SHP77 (cell line): ENCODE results near the gene CLEC17A.
"Not testable (repeated sequence)": the region's sequence is repeated elsewhere in the genome, so short reads cannot be mapped to it uniquely, and the experiment has no call there.

Source experiments
- DNase-seq, 2 experiments: peaks; one replicate each; lab custom pipeline; 2025; lab: John Stamatoyannopoulos, UW

Gene CLEC17A, protein sequence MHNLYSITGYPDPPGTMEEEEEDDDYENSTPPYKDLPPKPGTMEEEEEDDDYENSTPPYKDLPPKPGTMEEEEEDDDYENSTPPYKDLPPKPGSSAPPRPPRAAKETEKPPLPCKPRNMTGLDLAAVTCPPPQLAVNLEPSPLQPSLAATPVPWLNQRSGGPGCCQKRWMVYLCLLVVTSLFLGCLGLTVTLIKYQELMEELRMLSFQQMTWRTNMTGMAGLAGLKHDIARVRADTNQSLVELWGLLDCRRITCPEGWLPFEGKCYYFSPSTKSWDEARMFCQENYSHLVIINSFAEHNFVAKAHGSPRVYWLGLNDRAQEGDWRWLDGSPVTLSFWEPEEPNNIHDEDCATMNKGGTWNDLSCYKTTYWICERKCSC

DNA sequence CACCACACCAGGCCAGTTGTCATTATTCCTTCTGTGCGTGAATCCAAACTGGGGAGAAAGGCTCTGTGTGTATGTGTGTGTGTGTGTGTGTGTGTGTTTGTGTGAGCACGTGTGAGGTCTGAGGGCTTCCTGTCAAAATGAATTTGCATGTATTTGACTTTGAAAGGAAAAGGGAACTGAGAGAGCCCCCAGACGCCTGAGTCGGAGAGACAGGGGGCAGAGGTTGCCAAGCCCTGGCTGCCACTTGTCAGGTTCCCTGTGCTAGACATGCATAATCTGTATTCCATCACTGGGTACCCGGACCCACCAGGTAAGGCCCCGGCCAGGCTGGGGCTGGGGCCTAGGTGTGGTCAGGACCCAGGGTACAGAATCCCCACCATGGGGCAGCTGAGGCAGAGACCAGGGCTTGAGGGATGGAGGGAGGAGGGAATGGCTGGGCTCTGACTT, at the start of gene CLEC17A:
TSS of gene CLEC17A (plus strand) at position 191 of the 447 bp plus-strand sequence. CDS start at position 268, 77 bp downstream.
- DNase-seq = no peak

DNA sequence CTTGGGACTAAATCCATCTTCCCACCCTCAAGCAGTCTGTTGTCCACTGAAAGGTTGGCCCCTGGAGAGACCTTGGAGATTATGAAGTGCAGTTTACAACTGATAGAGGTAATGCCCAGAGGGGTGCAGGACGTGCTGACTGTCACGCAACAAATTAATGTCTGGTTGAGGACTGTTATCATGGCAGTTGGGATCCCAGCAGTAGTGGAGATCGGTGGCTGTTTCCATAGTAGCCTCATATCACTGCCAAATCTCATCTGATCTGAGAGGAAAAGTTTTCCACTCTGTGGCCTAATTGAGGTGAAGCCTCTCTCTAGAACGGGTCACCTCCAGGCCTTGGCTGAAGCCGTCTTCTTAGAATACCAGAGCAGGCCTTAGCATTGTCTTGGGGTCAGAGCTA, 49.4 kb upstream of the CLEC17A start:
- no peak for DNase-seq

DNA sequence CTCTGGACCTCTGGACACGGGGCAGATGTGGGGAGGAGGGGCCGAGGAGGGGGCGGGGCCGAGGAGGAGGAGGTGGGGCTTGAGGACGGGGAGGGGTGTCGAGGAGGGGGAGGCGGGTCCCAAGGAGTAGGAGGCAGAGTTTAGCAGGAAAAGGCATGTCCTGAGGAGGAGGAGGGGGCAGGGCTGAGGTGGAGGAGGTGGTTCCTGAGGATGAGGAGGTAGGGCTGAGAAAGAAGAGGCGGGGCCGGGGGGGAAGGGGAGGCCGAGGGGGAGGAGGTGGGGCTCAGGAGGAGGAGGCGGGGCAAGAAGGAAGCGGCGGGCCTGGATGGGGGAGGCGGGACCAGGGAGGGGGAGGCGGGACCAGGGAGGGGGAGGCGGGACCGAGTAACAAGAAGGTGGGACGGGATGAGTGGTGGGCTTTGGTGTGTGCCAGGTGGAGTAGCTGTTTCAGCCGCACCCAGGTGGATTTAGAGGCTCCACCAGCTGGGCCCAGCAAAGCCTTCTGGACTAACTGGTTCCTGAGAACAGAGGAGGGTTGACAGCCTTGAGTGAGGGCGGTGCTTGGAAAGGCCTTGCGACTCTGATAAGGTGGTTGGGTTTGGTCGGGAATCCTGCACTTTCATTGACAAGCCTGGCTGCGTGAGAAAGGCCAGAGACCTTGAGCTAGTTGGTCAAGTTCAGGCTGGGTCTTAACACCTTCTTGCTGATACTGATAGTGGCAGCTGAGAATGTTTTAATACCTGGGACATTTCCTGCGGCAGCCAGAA, 45.8 kb upstream of the CLEC17A start:
- no peak for DNase-seq

DNA sequence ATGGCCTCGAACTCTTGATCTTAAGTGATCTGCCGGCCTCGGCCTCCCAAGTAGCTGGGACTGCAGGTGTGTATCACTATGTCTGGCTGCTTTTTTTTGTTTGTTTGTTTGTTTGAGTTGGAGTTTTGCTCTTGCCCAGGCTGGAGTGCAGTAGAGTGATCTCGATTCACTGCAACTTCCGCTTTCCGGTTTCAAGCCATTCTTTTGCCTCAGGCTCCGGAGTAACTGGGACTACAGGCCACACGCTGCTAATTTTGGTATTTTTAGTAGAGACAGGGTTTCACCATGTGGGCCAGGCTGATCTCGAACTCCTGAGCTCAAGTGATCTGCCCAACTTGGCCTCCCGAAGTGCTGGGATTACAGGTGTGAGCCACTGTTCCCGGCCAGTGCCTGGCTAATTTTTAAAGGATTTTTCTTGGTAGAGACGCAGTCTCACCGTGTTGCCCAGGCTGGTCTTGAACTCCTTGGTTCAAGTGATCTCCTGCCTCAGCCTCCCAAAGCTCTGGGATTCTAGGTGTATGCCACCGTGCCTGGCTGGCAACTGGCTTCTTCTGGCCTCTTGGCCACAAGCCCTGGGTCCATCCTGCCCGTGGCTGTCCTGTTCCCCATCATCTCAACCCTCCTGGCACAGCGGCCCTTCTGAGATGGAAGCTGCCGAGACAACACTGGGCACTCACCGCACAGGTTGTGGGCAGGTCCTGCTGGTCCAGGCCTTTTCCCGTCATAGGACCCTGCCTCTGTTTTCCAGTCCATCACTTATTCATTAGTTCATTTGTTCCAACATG, 42.0 kb upstream of the CLEC17A start:
- DNase-seq = no peak

DNA sequence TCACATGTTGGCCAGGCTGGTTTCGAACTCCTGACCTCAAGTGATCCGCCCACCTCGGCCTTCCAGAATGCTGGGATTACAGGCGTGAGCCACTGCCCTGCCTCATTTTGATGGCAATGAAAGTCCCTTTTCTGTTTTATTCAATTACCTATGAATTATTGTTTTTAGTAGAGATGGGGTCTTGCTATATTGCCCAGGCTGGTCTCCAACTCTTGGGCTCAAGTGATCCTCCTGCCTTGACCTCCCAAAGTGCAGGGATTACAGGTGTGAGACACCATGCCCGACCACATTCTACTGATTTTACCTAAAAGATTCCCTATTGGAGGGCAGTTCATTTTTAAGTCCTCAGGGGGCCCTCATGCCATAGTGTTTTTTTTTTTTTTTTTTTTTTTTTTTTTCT, 40.9 kb upstream of the CLEC17A start:
- DNase-seq = not testable (repeated sequence)

DNA sequence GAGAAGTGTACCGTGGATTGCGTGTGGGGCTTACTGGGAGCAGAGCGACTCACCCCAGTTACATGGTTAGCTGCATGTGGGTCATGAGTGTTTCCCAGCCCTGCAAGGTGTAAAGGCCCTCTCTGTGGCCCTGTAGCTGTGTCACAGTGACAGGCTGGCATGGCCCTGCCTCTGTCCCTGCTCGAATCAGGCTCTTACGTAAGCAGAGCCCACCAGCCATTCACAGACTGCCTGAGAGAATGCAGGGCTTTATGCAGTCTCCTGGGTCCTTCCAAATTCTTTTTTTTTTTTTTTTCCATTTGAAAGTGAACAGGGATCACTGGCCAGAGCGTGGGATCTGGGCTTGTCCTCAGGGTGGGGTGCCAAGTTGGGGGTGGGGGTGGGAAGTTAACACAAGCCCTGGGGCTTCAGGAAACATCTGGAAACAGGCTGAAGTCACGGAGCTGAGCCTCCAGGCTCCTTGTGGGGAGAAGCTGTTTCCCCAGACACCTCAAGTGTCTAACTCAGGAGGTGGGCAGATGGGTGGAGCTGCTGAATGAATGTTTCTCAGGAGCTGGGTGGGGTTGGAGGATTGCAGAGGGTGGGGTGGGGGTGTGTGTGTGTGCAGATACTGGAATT, 40.1 kb upstream of the CLEC17A start:
- DNase-seq = no peak

DNA sequence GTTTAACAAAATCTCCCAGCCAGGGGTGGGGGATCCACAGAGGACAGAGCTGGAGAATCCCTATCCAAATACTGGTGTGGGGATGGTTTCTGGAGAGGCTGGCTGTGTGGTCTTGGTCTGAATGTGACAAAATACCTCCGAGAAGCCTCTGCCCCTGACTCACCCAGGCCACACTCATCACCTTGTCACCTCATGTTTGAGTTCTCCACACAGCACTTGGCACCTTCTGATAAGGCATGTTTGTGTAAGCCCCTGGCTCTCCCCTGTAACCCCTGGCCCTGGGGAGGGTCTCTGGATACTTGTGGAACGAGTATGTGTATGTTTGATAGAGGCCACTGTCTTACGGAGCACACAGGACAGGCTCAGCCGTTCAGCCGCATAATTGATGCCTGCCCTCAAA, 38.8 kb upstream of the CLEC17A start:
- DNase-seq = no peak

DNA sequence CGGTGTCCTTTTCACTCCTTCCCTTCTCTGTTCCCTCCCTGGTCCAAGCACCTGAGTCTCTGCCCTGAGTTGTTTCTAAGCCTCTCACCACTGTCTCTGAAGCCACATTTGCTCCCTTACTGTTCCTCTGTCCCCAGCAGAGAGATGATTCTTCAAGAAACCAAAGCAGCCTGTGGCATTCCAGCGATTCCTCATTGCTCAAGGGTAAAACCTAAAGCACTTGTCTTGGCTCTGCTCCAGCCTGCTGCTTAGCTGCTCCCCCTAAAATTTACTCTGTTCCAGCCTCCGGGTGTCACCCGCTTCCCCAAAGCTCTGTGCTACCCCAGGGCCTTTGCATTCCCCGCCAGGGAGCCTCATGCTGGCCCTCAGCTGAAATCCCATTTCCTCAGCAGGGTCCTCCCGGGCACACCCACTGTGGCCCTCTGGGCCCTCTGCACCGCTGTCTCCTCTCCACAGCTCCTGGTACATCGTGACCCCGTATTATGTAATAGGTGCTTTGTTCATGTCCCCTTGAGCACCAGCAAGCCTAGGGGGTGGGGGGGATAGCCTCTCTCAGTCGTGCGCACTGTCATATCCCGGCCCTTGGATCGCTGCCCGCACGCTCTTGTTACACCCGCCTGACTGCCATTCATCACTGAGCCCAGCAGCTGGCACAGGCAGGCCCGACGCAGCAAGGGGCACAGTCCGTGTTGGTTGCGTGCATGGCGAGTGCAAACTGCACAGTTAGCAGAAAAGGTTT, 37.7 kb upstream of the CLEC17A start:
- peak; percentile 78 to 94 for DNase-seq

DNA sequence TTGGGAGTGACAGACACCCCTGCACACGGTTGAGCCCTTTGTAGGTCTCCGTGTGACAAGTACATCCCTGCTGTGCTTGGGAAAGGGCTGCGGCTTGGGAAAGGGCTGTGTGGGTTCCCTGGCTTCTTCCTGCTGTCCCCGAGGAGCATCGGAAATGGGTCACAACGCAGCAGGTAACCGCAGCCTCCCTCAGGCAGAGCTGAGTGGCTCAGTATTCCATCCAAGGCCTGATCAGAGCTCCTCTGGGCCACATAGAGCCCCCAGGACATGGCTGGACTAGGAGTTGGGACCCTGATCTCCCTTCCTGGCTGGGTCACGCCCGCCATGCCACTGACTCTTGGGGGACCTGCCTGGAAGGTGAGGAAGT, 37.2 kb upstream of the CLEC17A start:
- no peak for DNase-seq

DNA sequence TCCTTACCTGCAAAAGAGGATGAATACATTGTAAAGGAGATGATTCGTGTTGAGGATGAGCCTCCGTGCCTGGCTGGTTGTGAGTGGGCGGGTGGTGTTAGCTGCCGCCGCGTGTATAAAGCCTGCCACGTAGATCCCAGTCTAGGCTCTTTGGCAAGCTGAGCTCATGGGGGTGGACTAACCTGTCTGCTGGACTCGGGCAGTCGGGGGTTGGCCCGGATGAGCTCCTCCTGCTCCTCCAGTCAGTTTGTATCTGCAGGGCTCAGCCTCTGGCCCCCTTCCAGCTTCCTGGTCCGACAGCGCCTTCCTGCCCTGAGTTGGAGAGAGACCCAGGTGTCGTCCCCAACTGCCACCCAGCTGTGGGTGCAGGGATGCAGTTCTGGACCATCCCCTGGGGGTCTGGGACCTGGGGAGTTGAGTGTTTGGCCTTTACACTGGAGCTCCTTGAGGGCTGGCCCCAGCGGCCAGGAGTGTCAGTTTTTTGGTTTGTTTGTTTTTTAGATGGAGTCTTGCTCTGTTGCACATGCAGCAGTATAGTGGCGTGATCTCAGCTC, 32.6 kb upstream of the CLEC17A start:
- peak in 1 of 2 experiments; percentile 53 for DNase-seq

DNA sequence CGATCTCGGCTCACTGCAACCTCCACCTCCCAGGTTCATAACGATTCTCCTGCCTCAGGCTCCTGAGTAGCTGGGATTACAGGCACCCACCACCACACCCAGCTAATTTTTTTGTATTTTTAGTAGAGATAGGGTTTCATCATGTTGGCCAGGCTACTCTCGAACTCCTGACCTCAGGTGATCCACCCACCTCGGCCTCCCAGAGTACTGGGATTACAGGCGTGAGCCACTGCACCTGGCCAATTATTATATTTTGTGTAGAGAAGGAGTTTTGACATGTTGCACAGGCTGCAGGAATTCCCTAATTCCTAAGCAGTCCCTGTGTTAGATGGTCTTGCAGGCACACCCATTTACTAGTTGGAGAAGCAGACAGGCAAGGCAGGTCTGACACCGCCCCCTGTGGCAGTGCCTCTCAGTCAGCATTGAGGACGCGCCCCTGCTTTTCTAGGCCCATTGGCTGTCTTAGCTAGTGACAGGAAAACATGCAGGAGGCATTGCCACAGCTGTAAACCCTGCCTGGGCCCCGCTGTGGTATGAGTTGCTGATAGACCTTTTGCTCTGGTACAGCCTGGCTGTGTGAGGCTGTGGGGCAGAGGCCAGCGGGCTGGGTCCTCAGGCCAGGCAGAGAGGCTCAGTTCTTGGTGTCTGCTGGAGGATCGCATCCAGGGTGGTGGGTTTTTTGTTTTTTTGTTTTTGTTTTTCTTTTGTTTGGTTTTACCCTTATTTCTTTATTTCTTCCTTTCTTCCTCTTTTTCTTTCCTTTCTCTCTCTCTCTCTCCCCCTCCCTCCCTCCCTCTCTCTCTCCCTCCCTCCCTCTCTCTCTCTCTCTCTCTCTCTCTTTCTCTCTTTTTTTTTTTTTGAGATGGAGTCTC, 31.5 kb upstream of the CLEC17A start:
- DNase-seq = peak in 1 of 2 experiments; percentile 19

DNA sequence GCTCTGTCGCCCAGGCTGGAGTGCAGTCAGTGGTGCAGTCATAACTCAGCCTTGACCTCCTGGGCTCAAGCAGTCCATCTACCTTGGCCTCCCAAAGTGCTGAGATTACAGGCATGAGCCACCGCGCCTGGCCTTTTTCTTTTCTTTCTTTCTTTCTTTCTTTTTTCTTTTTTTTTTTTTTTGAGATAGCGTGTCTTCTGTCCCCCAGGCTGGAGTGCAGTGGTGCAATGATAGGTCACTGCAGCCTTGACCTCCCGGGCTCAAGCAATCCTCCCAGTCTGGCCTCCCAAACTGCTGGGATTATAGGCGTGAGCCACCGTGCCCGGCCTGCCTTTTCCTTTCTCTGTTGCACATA, 30.9 kb upstream of the CLEC17A start:
- DNase-seq = not testable (repeated sequence)

DNA sequence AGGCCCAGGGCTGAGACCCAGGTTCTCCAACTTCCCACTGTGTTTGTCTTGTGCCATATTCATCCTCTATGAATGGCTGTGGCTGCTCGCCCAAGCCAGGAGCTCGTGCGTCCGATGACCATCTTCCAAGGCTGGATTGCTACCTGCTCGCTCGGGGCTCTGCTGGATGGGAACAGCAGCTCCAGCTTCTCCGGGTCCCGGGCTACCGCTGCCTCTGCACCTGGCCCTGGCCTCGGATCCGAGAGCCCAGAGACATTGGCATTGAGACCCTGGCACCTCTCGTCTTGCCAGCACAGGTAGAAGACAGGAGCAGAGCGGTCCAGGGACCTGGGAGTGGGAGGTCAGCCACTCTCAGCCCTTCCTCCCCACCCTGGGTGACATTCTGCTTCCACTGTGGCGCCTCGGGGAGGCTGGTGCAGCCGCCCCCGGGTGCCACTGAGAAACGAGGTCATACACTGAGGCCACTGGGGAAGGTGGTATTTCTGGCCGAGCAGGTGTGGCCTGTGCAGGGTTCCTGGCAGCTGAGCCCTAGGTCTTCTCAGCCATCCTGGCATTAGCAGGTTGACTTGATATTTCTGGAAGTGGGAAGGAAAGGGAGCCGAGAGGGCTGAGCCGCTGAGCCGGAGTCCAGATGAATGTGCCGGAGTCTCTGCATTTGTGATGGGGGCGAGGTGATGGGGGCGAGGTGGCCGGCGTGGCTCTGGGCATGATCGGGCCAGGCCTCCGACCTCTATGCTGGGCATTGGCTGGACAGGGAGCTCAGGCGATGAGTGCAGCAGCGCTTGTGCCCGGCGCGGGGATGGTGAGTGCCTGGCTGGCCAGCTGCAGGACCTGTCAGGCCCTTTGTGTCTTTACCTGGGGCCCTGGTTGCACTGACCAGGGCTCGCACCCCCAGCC, 29.6 kb upstream of the CLEC17A start:
- DNase-seq = no peak

DNA sequence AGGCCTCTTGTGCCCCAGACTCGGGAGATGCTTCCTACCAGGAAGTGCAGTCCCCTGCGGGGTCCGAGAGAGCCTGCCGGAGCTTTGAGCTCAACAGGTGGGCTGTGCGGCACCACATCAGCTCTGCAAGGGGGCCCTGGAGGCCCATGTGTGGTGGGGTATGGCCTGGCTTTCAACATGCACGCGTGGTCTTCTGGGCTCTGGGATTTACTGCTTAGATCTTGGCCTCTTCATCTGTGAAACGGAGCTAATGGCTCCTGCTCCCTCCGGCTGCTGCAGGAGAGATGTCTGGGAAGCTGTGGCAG, 29.0 kb upstream of the CLEC17A start:
- no peak for DNase-seq

DNA sequence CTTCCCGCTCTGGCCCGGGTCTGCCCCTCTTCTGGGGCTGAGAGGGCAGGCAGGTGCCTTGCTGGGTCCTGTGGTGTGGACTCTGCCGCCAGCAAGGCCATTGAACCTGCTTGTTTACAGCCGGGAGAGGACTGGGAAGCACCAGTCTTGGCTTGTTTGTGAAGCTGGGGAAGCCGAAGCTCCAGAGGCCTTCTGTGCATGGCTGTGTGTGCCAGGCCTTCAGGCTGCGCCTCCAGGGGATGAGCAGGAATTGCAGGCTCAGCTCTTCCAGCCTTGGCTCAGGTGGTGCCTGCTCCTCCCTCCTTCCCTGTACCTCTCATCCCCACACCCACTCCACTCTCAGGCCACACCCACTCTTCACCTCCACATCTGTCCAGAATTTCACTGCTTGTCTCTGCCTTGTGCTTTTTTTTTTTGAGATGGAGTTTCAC, 28.5 kb upstream of the CLEC17A start:
- peak in 1 of 2 experiments; percentile 17 for DNase-seq

DNA sequence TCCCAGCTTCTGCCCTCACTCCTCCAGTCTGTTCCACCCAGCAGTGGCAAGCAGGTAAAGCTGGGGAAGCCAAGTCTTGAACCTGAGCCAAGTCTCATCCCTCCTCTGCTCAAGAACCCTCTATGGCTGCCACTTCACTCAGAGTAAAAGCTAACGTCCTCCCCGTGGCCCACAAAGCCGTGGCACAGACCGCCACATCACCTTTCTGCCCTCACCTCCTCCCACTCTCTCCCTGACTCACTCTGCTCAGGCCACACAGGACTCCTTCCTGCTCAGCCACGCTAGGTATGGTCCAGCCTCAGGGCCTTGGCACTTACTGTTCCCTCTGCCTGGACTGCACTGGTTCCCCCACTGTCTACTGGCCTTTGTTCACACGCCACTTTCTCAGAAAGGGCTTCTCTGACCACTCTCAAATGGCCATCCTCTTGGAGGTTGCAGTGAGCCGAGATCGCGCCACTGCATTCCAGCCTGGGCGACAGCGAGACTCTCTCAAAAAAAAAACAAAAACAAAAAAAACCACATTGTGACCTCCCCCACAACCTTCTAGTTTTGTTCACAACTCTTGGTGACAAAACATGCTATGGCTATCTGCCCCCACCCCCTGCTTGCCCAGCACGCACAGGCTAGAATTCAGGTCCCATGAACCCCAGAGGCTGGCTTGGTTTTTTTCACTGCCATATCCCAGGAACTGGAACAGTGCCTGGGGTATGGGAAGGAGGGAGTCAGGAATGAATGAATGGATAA, 26.8 kb upstream of the CLEC17A start:
- no peak for DNase-seq

DNA sequence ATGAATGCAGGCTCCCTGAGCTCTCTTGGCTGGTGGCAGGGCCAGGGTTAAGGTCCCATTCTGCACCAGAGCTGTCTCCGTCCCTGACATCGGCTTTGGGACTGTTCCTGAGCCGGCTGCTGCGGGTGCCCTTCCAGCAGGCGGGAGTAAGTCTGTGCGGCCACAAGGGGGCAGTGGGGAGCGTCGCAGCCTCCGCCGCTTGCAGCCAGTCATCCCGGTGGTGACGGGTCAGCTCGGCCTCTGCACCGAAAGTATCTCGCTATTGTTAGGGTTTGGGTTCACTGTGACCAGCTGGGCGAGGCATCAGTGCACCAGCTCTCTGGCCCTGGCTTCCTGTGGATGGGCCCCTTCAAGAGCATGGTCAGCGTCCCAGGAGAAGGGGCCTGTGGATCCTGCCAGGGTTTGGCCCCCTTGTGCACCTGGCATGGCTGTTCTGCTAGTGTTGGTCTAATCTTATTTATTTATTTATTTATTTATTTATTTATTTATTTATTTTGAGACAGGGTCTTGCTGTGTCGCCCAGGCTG, 26.2 kb upstream of the CLEC17A start:
- peak in 1 of 2 experiments; percentile 63 for DNase-seq

DNA sequence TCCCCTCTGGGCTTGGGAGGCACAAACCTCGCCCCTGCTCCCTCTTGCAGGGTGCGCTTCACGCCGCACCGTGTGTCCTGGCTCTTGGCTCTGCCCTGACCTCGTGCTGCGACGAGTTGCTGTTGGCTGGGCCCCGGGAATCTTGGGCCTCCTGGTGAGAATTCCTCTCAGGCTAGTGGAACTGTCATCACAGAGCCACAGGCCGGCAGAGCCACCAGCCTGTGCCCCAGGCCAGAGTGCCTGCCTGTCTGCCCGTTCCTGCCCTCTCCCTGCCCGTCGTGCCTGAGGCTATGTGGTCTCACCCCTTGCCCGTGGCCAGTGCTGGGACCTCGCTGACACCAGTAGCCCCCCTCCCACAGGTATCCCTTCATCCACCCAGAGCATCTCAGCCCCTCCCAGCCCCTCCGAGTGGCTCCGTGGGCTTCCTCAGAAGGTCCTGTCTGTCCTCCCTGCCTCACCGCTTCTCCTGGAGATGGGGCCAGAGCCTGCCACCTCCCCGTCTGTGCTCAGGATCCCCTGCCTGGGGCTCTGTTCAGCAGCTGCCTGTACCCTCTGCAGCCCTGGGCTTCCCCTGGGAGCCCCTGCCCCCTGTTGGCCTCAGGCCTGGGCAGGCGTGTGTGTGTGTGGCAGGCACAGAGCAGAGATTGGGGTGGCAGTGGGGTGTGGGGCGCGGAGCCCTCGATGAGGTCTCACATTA, 24.4 kb upstream of the CLEC17A start:
- DNase-seq = no peak
